Activated naive CD4-positive, alpha-beta T cell treated with anti-CD3 and anti-CD28 coated beads, Interleukin-2, amount 10 ng/mL, durations not matched to agents 5 hours and 36 hours (primary cell): ENCODE results near the gene HYPK. TPM values are rescaled to one million over a fixed set of nuclear protein-coding genes. Genes with fewer than 3 reads are reported as not detected.

ENCODE experiments used
- microRNA-seq: library from miRNA; unstranded; fragments of <30 nt; microRNA quantifications from one replicate; pipeline ENCODE4 v1.2.0, GENCODE V29; 2022; ENCODE audit warnings: borderline microRNAs expressed, borderline replicate concordance
- total RNA-seq, 2 experiments: library from RNA; stranded (reverse); gene quantifications; one replicate each; pipeline ENCODE4 v1.2.3, GENCODE V29; 2021

HYPK gene, protein sequence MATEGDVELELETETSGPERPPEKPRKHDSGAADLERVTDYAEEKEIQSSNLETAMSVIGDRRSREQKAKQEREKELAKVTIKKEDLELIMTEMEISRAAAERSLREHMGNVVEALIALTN
- total RNA-seq: 10 to 100 TPM; 15.3 to 17.2 TPM

GRCh38 chr15:43800286-43801141 is at the start of gene HYPK:
HYPK (plus strand) TSS chr15:43800599; CDS start chr15:43800623, 24 bp downstream.

DNA sequence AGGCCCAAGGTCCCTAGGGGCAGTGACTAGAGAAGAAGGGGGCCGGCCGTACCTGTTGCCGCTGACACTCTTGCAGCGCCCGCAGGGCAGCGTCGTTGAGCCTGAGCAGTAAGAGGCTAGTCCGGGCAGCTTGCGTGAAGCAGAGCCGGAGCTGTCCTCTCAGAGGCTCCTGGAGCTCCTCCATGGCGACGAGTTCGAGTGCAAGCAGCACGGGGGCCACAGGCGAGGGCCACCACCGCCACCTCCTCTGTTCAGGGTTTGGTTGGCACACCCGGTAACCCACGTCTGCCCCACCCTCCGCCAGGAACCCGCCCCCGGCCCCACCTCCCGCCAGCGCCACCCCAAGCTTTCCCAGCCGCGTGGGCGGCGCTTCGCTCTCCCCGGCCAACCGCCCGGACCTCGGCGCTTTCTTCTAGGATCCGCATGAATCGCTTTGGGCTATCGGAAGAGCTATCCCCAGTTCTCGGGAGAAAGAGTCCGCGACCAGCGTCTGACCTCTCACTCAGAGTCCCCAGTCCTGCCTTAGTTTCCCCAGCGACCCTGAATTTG is 23.6 kb upstream of the HYPK start, which contains the start of gene ELL3:
TSS of gene ELL3 (minus strand) at position 249 of the 549 bp plus-strand sequence. CDS start at position 184, 65 bp downstream.

GRCh38 chr15:43791993-43792760 is 8.2 kb upstream of the HYPK start, which contains the start of gene SERF2:
SERF2 (plus strand) TSS chr15:43792320; CDS start chr15:43792377, 57 bp downstream.

GRCh38 chr15:43799945-43800285 is 484 bp upstream of the HYPK start, which contains the start of gene SERINC4:
SERINC4 (minus strand) TSS chr15:43800220; CDS start chr15:43799986, 234 bp downstream.

GRCh38 chr15:43824302-43825246 is 24.2 kb downstream of the HYPK start, which contains the start of gene MFAP1:
MFAP1 (minus strand) TSS chr15:43824690; CDS start chr15:43824569, 121 bp downstream.

GRCh38 chr15:43826508-43827341 is 26.3 kb downstream of the HYPK start, which contains the start of gene WDR76:
WDR76 (plus strand) TSS chr15:43827002; CDS start chr15:43827033, 31 bp downstream.

Small RNAs within 50 kb of the gene (microRNA-seq; reads per million reads assigned to microRNA genes)
- gene MIR1282: not detected

Other genes with a start within 250 kb of the HYPK start
- 10 to 100 TPM; 22.3 to 29.2 TPM for gene PPIP5K1, start 210.4 kb upstream of the HYPK start, total RNA-seq
- gene CKMT1B, start 206.6 kb upstream of the HYPK start, total RNA-seq: not detected
- under 1 TPM; 0.36 to 0.55 TPM for gene STRC, start 181.8 kb upstream of the HYPK start, total RNA-seq
- 1 to 10 TPM; 3.0 to 4.0 TPM for gene CATSPER2, start 151.8 kb upstream of the HYPK start, total RNA-seq
- gene CKMT1A, start 106.7 kb upstream of the HYPK start, total RNA-seq: not detected
- gene PDIA3, start 54.2 kb upstream of the HYPK start, total RNA-seq: 100 to 1,000 TPM; 286 to 288 TPM
- gene ELL3, start 23.6 kb upstream of the HYPK start, total RNA-seq: 1 to 10 TPM; 1.7 to 2.7 TPM
- gene SERF2, start 8.3 kb upstream of the HYPK start, total RNA-seq: 100 to 1,000 TPM; 923 to 940 TPM
- under 1 TPM in 1 of 2 experiments, not detected in 1; 0.24 TPM for gene SERINC4, start 379 bp upstream of the HYPK start, total RNA-seq
- gene MFAP1, start 24.1 kb downstream of the HYPK start, total RNA-seq: 10 to 100 TPM; 26.1 to 31.4 TPM
- gene WDR76, start 26.4 kb downstream of the HYPK start, total RNA-seq: 10 to 100 TPM; 53.1 to 54.1 TPM